PC-3 (cell line): ENCODE data around the gene HOXC9. TPM values are rescaled to one million over a fixed set of nuclear protein-coding genes. Genes with fewer than 3 reads are reported as not detected.

Experiments
- ATAC-seq: fragments of 200-7000 bp; cut with Tn5 transposase; 2 replicates; pipeline ENCODE4 v1.9.1; 2020; ENCODE audit warnings: mild to moderate bottlenecking, moderate library complexity
- BruUV-seq: library from RNA; stranded (reverse); fragments of 400-500 nt; replicated peaks from 2 replicates; lab custom pipeline; 2021; lab: Mats Ljungman, UMichigan
- CTCF ChIA-PET: fragments of 300-600 bp; sonication (Branson Sonifier 250); formaldehyde crosslinking; loops from one replicate; lab custom pipeline; 2022; ENCODE audit warnings: antibody characterized with exemption; lab: Charles Lee
- POLR2A ChIA-PET: fragments of 300-600 bp; sonication (Branson Sonifier 250); formaldehyde crosslinking; loops from one replicate; lab custom pipeline; 2022; ENCODE audit warnings: antibody characterized with exemption; ENCODE audit not compliant: unreplicated experiment; lab: Charles Lee
- DNase-seq: peaks from one replicate; pipeline ENCODE4 v3.0.0-alpha.2; 2015
- H2AFZ ChIP-seq: fragments of 300-600 bp; sonication (generic); 2 replicates; pipeline ENCODE4 v1.6.0; 2016; ENCODE audit warnings: antibody characterized with exemption, low read length
- H3F3A ChIP-seq: fragments of 300-600 bp; sonication (generic); one replicate; pipeline ENCODE4 v1.6.0; 2017; ENCODE audit warnings: antibody characterized with exemption, low read length, control low read depth, mild to moderate bottlenecking; ENCODE audit not compliant: unreplicated experiment
- H3K27ac ChIP-seq: fragments of 300-600 bp; sonication (generic); 2 replicates; pipeline ENCODE4 v1.5.1; 2016; ENCODE audit warnings: mild to moderate bottlenecking, low read length
- H3K27me3 ChIP-seq: fragments of 300-600 bp; sonication (generic); 2 replicates; pipeline ENCODE4 v1.6.1; 2016; ENCODE audit warnings: low read length, mixed read lengths
- H3K36me3 ChIP-seq: fragments of 300-600 bp; sonication (generic); 2 replicates; pipeline ENCODE4 v1.6.1; 2016; ENCODE audit warnings: low read depth, mixed run types, low read length, mixed read lengths
- H3K4me1 ChIP-seq: fragments of 300-600 bp; sonication (generic); 2 replicates; pipeline ENCODE4 v1.5.1; 2016; ENCODE audit warnings: low read length; ENCODE audit not compliant: insufficient read depth
- H3K4me2 ChIP-seq: fragments of 300-600 bp; sonication (generic); 2 replicates; pipeline ENCODE4 v1.6.0; 2016; ENCODE audit warnings: low read length
- H3K4me3 ChIP-seq: fragments of 300-600 bp; sonication (generic); 2 replicates; pipeline ENCODE4 v1.5.1; 2016; ENCODE audit warnings: mild to moderate bottlenecking, low read length, mixed read lengths
- H3K79me2 ChIP-seq: fragments of 300-600 bp; sonication (generic); 2 replicates; pipeline ENCODE4 v1.6.1; 2017; ENCODE audit warnings: low read length, mixed read lengths
- H3K9ac ChIP-seq: fragments of 300-600 bp; sonication (generic); 2 replicates; pipeline ENCODE4 v1.6.0; 2016; ENCODE audit warnings: mild to moderate bottlenecking, low read length
- H3K9me2 ChIP-seq: fragments of 300-600 bp; sonication (generic); replicated peaks from 2 replicates; pipeline ENCODE4 v1.6.1; 2016; ENCODE audit warnings: mixed run types, low read length, mixed read lengths
- H3K9me3 ChIP-seq: fragments of 300-600 bp; sonication (generic); 2 replicates; pipeline ENCODE4 v1.6.1; 2016; ENCODE audit warnings: low read length, mixed read lengths
- H4K20me1 ChIP-seq: fragments of 300-600 bp; sonication (generic); 2 replicates; pipeline ENCODE4 v1.6.1; 2016; ENCODE audit warnings: low read length, mixed read lengths
- EZH2 ChIP-seq: fragments of 300-600 bp; sonication (generic); IDR thresholded peaks from one replicate; pipeline ENCODE4 v1.6.1; 2017; ENCODE audit warnings: antibody characterized with exemption, mild to moderate bottlenecking, low read length; ENCODE audit not compliant: unreplicated experiment
- EZH2phosphoT487 ChIP-seq: fragments of 300-600 bp; sonication (generic); IDR thresholded peaks from 2 replicates; pipeline ENCODE4 v1.6.1; 2018; ENCODE audit warnings: mild to moderate bottlenecking, antibody characterized with exemption, low read length, borderline replicate concordance
- intact Hi-C: fragments of 100-400 bp; cut with micrococcal nuclease; formaldehyde crosslinking; loops from 2 replicates; pipeline ENCODE4 v1.9.0; 2023
- total RNA-seq: library from RNA; depleted of rRNA; stranded (reverse); fragments of >200 nt; gene quantifications from 2 replicates; pipeline ENCODE4 v1.2.3, GENCODE V29; 2014
- TF ChIP-seq, protein P1 (sequence below): fragments of 300-600 bp; sonication (generic); conservative IDR thresholded peaks from 2 replicates; pipeline ENCODE4 v1.5.1; 2017; ENCODE audit warnings: antibody characterized with exemption, low read depth, mild to moderate bottlenecking, low read length

Gene HOXC9
- total RNA-seq, 1 experiment from 2014 or later = 1.5 TPM

DNA sequence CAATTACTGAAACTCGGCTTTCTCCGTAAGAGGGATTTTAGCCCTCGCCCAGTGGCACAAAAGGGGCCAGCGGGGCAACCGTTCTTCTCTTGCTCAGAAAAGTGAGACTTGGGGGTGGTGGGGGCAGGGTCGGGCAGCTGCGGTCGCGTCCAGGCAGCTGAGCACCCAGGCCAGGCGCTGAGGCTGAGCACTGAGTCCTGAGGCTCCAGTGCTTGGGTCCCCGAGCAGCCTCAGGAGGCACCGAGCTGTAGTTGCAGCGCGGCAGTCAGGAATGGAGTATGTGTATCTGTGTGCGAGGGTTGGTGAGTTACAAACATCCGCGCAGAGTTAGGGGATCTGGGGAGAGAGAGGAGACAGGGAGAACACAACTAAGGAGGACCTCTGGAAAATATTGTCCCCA, 24.2 kb downstream of the HOXC9 start:
- intact Hi-C loops = no loop called here
- H3K27me3 ChIP-seq = no peaks in the 10 kb centered on the region
- H3K79me2 ChIP-seq = peaks cover 81% of the 10 kb centered on the region
- ATAC-seq (no peak), DNase-seq (no peak)
- H3K9me3 ChIP-seq = no peaks in the 10 kb centered on the region
- H3K27ac ChIP-seq = no peak overlapping the region
- H3K9me2 ChIP-seq = no peaks in the 10 kb centered on the region
- no peaks in the 10 kb centered on the region for H3F3A ChIP-seq
- no peak for TF ChIP-seq EZH2
- TF ChIP-seq EZH2phosphoT487 = no peak
- TF ChIP-seq, protein P1, sequence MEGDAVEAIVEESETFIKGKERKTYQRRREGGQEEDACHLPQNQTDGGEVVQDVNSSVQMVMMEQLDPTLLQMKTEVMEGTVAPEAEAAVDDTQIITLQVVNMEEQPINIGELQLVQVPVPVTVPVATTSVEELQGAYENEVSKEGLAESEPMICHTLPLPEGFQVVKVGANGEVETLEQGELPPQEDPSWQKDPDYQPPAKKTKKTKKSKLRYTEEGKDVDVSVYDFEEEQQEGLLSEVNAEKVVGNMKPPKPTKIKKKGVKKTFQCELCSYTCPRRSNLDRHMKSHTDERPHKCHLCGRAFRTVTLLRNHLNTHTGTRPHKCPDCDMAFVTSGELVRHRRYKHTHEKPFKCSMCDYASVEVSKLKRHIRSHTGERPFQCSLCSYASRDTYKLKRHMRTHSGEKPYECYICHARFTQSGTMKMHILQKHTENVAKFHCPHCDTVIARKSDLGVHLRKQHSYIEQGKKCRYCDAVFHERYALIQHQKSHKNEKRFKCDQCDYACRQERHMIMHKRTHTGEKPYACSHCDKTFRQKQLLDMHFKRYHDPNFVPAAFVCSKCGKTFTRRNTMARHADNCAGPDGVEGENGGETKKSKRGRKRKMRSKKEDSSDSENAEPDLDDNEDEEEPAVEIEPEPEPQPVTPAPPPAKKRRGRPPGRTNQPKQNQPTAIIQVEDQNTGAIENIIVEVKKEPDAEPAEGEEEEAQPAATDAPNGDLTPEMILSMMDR = no peak
- CTCF ChIA-PET = interaction anchor here (0.5 kb wide), 1 partner anchor 15 kb away, joined by 7 read pairs; the partner anchor contains the start of gene HOXC8
- POLR2A ChIA-PET = no interaction called here
- no peaks in the 10 kb centered on the region for H4K20me1 ChIP-seq
- H3K4me3 ChIP-seq = no peak overlapping the region
- no peak overlapping the region for H3K4me2 ChIP-seq
- no TSS peak for BruUV-seq
- no peaks in the 10 kb centered on the region for H3K36me3 ChIP-seq
- H2AFZ ChIP-seq = no peak overlapping the region
- H3K9ac ChIP-seq = no peak overlapping the region
- peaks cover 10% of the 10 kb centered on the region for H3K4me1 ChIP-seq

GRCh38 chr12:54024581-54025305, 24.8 kb downstream of the HOXC9 start:
- ATAC-seq = no peak
- no peak overlapping the region for H3K27ac ChIP-seq
- no peak overlapping the region for H3K9ac ChIP-seq
- TF ChIP-seq, protein P1 = no peak
- TF ChIP-seq EZH2phosphoT487 (no peak), EZH2 (no peak)
- H3K4me1 ChIP-seq = peaks cover 10% of the 10 kb centered on the region
- intact Hi-C loops = no loop called here
- H4K20me1 ChIP-seq = no peaks in the 10 kb centered on the region
- no peaks in the 10 kb centered on the region for H3K9me2 ChIP-seq
- no peaks in the 10 kb centered on the region for H3F3A ChIP-seq
- H3K4me2 ChIP-seq = no peak overlapping the region
- H3K79me2 ChIP-seq = peaks cover 75% of the 10 kb centered on the region
- H3K36me3 ChIP-seq = no peaks in the 10 kb centered on the region
- CTCF ChIA-PET = no interaction called here
- no peak for DNase-seq
- H3K4me3 ChIP-seq = no peak overlapping the region
- H2AFZ ChIP-seq = no peak overlapping the region
- POLR2A ChIA-PET = no interaction called here
- BruUV-seq = no TSS peak
- no peaks in the 10 kb centered on the region for H3K9me3 ChIP-seq
- no peaks in the 10 kb centered on the region for H3K27me3 ChIP-seq
